Measurements from ENCODE around the gene RFNG.

RFNG gene

GRCh38 chr17:82092628-82092994 is 41.0 kb upstream of the RFNG start:
- Histone ChIP-seq H3K9ac (ENCODE audit: insufficient read length, low read depth) (no peak overlapping the region), H3K27me3 (ENCODE audit: insufficient read depth, insufficient read length) (no peaks in the 10 kb centered on the region), H3K4me1 (ENCODE audit: insufficient read depth, insufficient read length) (peaks cover 34% of the 10 kb centered on the region), H3K4me3 (ENCODE audit: insufficient read length, low read depth) (no peak overlapping the region), H3K36me3 (ENCODE audit: insufficient read depth, insufficient read length, low read length) (peaks cover 91% of the 10 kb centered on the region), H3K9me3 (ENCODE audit: insufficient read depth, low read length) (no peaks in the 10 kb centered on the region)
- no peak for TF ChIP-seq SUZ12 (IDR thresholded peaks at IDR 0.05; ENCODE audit: extremely low read depth, insufficient read depth, insufficient read length)
- TF ChIP-seq ZNF274 (IDR thresholded peaks at IDR 0.05; ENCODE audit: low read depth, low read length): no peak
- no peak for TF ChIP-seq YY1 (IDR thresholded peaks at IDR 0.05; ENCODE audit: insufficient read depth, insufficient read length)
- no peak for DNase-seq (ENCODE audit: low read depth, low spot score)

- H3K36me3 ChIP-seq (ENCODE audit: insufficient read depth, insufficient read length, low read length): peaks cover 95% of the 10 kb centered on the region
- no peak overlapping the region for H3K4me3 ChIP-seq (ENCODE audit: insufficient read length, low read depth)
Measured at GRCh38 chr17:82092094-82092586, 40.5 kb upstream of the RFNG start.

GRCh38 chr17:82091264-82092066 is 39.9 kb upstream of the RFNG start:
- H3K4me1 ChIP-seq (ENCODE audit: insufficient read depth, insufficient read length): peaks cover 29% of the 10 kb centered on the region
- no peaks in the 10 kb centered on the region for H3K9me3 ChIP-seq (ENCODE audit: insufficient read depth, low read length)
- DNase-seq (ENCODE audit: low read depth, low spot score): no peak
- H3K4me3 ChIP-seq (ENCODE audit: insufficient read length, low read depth): no peak overlapping the region
- no peaks in the 10 kb centered on the region for H3K27me3 ChIP-seq (ENCODE audit: insufficient read depth, insufficient read length)
- H3K36me3 ChIP-seq (ENCODE audit: insufficient read depth, insufficient read length, low read length): peaks cover 95% of the 10 kb centered on the region
- H3K9ac ChIP-seq (ENCODE audit: insufficient read length, low read depth): no peak overlapping the region
- TF ChIP-seq YY1 (IDR thresholded peaks at IDR 0.05; ENCODE audit: insufficient read depth, insufficient read length) (no peak), ZNF274 (IDR thresholded peaks at IDR 0.05; ENCODE audit: low read depth, low read length) (no peak), SUZ12 (IDR thresholded peaks at IDR 0.05; ENCODE audit: extremely low read depth, insufficient read depth, insufficient read length) (no peak)

More at GRCh38 chr17:82092094-82092586, 40.5 kb upstream of the RFNG start:
- DNase-seq (ENCODE audit: low read depth, low spot score): no peak
- Histone ChIP-seq H3K4me1 (ENCODE audit: insufficient read depth, insufficient read length) (peaks cover 34% of the 10 kb centered on the region), H3K9ac (ENCODE audit: insufficient read length, low read depth) (no peak overlapping the region), H3K27me3 (ENCODE audit: insufficient read depth, insufficient read length) (no peaks in the 10 kb centered on the region), H3K9me3 (ENCODE audit: insufficient read depth, low read length) (no peaks in the 10 kb centered on the region)
- TF ChIP-seq ZNF274 (IDR thresholded peaks at IDR 0.05; ENCODE audit: low read depth, low read length): no peak
- TF ChIP-seq YY1 (IDR thresholded peaks at IDR 0.05; ENCODE audit: insufficient read depth, insufficient read length): no peak
- no peak for TF ChIP-seq SUZ12 (IDR thresholded peaks at IDR 0.05; ENCODE audit: extremely low read depth, insufficient read depth, insufficient read length)

- peaks cover 95% of the 10 kb centered on the region for H3K36me3 ChIP-seq (ENCODE audit: insufficient read depth, insufficient read length, low read length)
- H3K4me3 ChIP-seq (ENCODE audit: insufficient read length, low read depth): no peak overlapping the region
- no peaks in the 10 kb centered on the region for H3K9me3 ChIP-seq (ENCODE audit: insufficient read depth, low read length)
- H3K4me1 ChIP-seq (ENCODE audit: insufficient read depth, insufficient read length): peaks cover 21% of the 10 kb centered on the region
- TF ChIP-seq SUZ12 (IDR thresholded peaks at IDR 0.05; ENCODE audit: extremely low read depth, insufficient read depth, insufficient read length) (no peak), YY1 (IDR thresholded peaks at IDR 0.05; ENCODE audit: insufficient read depth, insufficient read length) (no peak), ZNF274 (IDR thresholded peaks at IDR 0.05; ENCODE audit: low read depth, low read length) (no peak)
- no peak for DNase-seq (ENCODE audit: low read depth, low spot score)
- H3K27me3 ChIP-seq (ENCODE audit: insufficient read depth, insufficient read length): no peaks in the 10 kb centered on the region
- no peak overlapping the region for H3K9ac ChIP-seq (ENCODE audit: insufficient read length, low read depth)
Measured at GRCh38 chr17:82090549-82091263, 39.1 kb upstream of the RFNG start.

- Histone ChIP-seq H3K36me3 (ENCODE audit: insufficient read depth, insufficient read length, low read length) (peaks cover 95% of the 10 kb centered on the region), H3K9ac (ENCODE audit: insufficient read length, low read depth) (no peak overlapping the region), H3K4me3 (ENCODE audit: insufficient read length, low read depth) (no peak overlapping the region), H3K4me1 (ENCODE audit: insufficient read depth, insufficient read length) (peaks cover 16% of the 10 kb centered on the region), H3K9me3 (ENCODE audit: insufficient read depth, low read length) (no peaks in the 10 kb centered on the region), H3K27me3 (ENCODE audit: insufficient read depth, insufficient read length) (no peaks in the 10 kb centered on the region)
- DNase-seq (ENCODE audit: low read depth, low spot score): no peak
- TF ChIP-seq ZNF274 (IDR thresholded peaks at IDR 0.05; ENCODE audit: low read depth, low read length) (no peak), SUZ12 (IDR thresholded peaks at IDR 0.05; ENCODE audit: extremely low read depth, insufficient read depth, insufficient read length) (no peak), YY1 (IDR thresholded peaks at IDR 0.05; ENCODE audit: insufficient read depth, insufficient read length) (no peak)
Measured at GRCh38 chr17:82089723-82090548, 38.3 kb upstream of the RFNG start.

- H3K4me3 ChIP-seq (ENCODE audit: insufficient read length, low read depth): no peak overlapping the region
- peaks cover 100% of the 10 kb centered on the region for H3K36me3 ChIP-seq (ENCODE audit: insufficient read depth, insufficient read length, low read length)
- no peaks in the 10 kb centered on the region for H3K9me3 ChIP-seq (ENCODE audit: insufficient read depth, low read length)
- H3K9ac ChIP-seq (ENCODE audit: insufficient read length, low read depth): no peak overlapping the region
- no peak for DNase-seq (ENCODE audit: low read depth, low spot score)
- TF ChIP-seq SUZ12 (IDR thresholded peaks at IDR 0.05; ENCODE audit: extremely low read depth, insufficient read depth, insufficient read length) (no peak), YY1 (IDR thresholded peaks at IDR 0.05; ENCODE audit: insufficient read depth, insufficient read length) (no peak), ZNF274 (IDR thresholded peaks at IDR 0.05; ENCODE audit: low read depth, low read length) (no peak)
- H3K4me1 ChIP-seq (ENCODE audit: insufficient read depth, insufficient read length): peaks cover 13% of the 10 kb centered on the region
- H3K27me3 ChIP-seq (ENCODE audit: insufficient read depth, insufficient read length): no peaks in the 10 kb centered on the region
Measured at GRCh38 chr17:82088838-82089722, 37.5 kb upstream of the RFNG start.
